Measurements from ENCODE around the gene TTC7B.
A peak's percentile ranks its signal among the peaks of the same experiment; 100 is the strongest.

TTC7B gene

DNA sequence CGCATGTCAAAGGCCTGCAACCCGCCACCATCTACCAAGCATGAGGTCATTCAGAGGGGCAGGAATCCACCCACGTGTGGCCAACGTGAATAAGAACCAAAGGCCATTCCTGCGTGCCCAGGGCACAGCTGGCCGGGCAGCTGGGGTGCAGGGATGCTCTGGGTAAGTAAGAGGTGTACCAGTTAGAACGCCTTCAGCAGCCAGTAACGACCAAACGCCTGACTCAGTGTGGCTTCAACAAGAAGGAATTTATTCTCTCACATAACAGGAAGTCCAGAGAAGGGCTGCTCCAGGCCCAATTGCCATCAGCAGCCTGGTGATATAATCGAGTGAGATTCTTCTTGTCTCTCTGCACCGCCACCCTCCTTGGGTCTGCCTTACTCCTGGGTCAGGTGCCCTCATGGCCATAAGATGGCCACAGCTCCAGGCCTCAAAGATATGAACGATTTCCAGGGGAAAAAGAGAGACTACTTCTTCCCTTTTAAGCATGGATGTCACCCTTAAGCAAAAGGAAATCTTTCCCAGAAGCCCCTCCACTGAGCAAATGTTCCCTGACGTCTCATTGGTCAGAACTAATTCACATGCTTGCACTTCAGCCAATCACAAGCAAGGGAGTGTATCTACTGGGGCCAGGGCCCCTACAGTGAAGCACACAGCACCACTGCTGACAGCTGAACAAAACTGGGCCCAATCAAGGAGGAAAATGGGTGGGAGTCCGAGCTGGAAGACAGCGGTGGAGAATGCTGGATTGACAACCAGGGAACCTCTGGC is 7.3 kb downstream of the TTC7B start:
- H3K27ac ChIP-seq, result no peak overlapping the region
- TF ChIP-seq, protein P1, sequence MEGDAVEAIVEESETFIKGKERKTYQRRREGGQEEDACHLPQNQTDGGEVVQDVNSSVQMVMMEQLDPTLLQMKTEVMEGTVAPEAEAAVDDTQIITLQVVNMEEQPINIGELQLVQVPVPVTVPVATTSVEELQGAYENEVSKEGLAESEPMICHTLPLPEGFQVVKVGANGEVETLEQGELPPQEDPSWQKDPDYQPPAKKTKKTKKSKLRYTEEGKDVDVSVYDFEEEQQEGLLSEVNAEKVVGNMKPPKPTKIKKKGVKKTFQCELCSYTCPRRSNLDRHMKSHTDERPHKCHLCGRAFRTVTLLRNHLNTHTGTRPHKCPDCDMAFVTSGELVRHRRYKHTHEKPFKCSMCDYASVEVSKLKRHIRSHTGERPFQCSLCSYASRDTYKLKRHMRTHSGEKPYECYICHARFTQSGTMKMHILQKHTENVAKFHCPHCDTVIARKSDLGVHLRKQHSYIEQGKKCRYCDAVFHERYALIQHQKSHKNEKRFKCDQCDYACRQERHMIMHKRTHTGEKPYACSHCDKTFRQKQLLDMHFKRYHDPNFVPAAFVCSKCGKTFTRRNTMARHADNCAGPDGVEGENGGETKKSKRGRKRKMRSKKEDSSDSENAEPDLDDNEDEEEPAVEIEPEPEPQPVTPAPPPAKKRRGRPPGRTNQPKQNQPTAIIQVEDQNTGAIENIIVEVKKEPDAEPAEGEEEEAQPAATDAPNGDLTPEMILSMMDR (conservative IDR thresholded peaks at IDR 0.05), result no peak

DNA sequence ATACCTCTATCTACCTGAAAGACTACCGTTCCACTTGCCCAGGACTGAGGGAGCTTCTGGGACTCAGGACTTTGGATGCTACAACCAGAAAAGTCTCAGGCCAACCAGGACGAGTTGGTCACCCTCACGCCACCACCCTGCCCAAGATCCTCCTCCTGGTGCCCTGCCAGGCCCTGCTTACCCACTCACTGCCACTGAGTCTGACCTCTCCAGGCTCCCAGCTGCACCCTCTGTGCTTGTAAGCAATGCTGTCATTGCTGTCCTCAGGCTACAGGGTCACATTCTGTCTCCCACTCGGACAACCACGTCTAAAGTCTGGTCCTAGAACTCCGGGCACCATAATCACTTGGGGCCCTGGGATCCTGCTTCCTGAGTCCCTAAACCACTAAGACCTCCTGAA is 9.2 kb downstream of the TTC7B start:
- H3K27ac ChIP-seq, result no peak overlapping the region
- TF ChIP-seq, protein P1 (conservative IDR thresholded peaks at IDR 0.05), result no peak

DNA sequence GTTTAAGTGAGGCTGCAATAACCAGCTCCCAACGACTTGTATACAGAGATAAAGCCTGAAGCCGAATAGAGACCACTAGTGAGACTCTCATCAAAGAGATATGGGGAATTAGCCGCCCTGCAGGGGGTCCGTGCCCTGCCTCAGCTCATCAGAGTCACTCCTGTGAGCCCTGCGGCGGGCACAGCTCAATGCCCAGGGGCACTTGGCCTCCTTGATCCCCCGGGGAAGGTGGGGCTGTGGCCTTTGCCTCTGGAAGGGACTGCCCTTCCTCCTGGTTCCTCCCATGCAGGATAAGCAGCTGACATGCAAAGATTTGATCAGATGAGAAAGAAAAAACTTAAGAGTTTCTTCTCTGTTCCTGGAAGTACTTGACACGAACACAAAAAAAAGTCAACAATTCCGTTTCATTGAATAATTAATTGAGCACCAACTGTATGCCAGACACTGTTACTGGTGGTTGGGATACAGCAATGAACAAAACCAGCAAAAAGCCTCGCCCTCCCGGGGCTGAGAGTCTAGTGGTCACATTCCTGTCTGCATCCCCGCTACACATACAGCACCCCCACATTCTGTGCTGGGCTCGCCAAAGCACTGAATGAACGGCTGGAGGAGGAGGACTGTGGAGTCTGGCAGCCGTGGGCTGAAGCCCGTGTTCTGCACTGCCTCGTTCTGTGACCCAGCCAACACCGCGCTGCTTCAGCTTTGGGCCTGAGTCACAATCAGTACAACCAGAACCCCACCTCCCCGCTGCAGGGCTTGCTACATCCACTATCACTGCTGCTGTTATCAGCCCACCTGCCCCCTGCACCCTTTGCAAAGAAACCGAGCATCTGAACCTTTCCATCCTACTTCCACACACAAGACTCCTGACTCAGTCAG is 10.3 kb downstream of the TTC7B start:
- TF ChIP-seq, protein P1 (conservative IDR thresholded peaks at IDR 0.05), result no peak
- H3K27ac ChIP-seq, result no peak overlapping the region

DNA sequence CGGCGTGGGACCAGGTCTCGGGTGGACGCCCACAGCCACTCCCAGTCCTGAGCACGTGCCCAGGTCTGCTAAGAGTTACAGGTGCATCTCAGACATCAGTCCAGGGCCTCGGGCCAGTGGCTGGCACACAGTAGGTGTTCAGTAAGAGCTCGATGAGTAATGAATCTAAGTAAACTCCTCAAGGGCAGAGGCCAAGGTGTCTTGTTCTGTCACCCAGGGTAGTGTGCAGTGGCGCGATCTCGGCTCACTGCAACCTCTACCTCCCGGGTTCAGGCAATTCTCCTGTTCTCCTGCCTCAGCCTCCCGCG is 11.2 kb downstream of the TTC7B start:
- TF ChIP-seq, protein P1 (conservative IDR thresholded peaks at IDR 0.05), result no peak
- peak overlapping the region; percentile 69 for H3K27ac ChIP-seq

DNA sequence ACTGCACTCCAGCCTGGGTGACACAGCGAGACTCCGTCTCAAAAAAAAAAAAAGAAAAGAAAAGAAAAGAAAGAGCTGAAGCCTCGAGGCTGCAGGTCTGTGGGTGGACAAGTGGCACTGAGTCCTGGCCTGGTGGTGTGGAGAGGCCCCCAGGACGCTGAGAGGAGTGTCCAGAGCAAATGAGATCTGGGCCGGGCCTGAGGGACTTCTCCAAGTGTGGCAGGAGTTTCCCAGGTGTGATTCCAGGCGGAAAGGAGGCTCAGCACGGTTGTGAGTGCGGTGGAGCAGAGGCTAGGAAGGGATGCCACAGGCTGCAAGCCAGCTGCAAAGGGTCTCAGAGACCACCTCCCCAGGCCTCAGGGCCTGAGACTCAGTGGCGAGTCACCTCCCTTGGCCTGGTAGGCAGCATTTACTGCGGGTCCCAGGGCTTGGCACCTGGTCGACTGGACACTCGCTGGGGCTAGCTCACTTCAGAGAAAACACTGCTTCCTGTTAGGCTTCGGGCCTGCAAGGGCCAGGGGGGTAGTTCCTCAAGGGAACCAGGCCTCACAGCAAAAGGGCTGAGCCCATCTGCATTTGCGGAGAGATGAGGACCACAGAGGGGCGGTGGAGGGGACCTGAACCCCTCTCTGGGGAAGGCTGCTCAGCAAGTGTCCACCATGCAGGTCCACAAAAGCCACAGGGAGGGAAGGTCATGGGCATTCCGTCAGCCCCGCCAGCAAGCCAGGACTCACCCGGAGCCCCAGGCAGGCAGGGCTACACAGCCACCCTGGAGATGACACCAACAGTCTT is 11.7 kb downstream of the TTC7B start:
- H3K27ac ChIP-seq, result peak overlapping the region; percentile 69

DNA sequence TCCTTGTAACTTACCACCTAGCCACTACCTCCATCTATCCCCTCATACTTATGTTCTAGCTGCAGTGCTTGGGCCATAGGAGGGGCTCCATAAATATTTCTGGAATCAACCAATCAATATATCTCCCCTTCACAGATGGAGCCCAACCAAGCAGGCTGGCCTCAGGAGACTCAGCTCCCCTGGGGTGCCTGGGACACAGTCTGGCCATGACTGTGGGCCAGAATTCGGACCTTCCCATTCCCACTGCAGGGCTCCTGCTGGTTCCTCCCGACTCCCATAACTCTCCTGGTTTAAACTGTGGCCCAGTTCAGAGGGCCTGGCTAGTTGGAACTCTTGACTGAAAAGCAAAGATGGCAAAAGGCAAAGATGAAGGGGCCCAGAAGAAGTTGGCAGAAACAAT is 13.0 kb downstream of the TTC7B start:
- H3K27ac ChIP-seq, result peak overlapping the region; percentile 69
- TF ChIP-seq, protein P1 (conservative IDR thresholded peaks at IDR 0.05), result no peak

More for the DNA sequence above, 11.7 kb downstream of the TTC7B start:
- TF ChIP-seq, protein P1 (conservative IDR thresholded peaks at IDR 0.05), result no peak

DNA sequence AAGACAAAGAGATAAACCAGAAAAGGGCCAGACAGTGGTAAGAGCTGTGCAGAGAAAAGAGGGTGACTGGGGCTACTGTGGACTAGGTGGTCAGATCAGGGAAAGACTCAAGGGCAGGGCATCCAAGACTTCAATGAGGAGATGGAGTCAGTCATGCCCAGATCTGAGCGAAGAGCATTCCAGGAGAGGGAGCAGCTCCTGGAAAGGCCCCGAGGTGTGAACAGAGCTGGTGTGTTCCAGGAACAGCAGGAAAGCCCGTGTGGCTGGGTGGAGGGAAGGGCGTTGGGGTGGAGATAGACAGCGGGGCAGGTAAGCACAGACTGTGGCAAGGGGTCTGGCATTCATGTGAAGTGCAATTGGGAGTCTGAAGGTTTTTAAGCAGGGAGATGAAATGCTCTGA is 16.8 kb downstream of the TTC7B start:
- TF ChIP-seq, protein P1 (conservative IDR thresholded peaks at IDR 0.05), result no peak
- H3K27ac ChIP-seq, result no peak overlapping the region
